Ectodermal cell (in vitro differentiated cells): ENCODE results near the gene SOS1.

ENCODE experiments used
- H3K27ac ChIP-seq: 2 replicates; pipeline ENCODE4 v1.7.0; 2013; ENCODE audit warnings: mild to moderate bottlenecking, low read depth, low read length; ENCODE audit not compliant: insufficient read depth, poor library complexity, severe bottlenecking
- H3K27me3 ChIP-seq: 2 replicates; pipeline ENCODE4 v1.7.0; 2013; ENCODE audit warnings: mild to moderate bottlenecking, low read length; ENCODE audit not compliant: insufficient read depth, control insufficient read depth, poor library complexity, severe bottlenecking
- H3K36me3 ChIP-seq: one replicate; pipeline ENCODE4 v1.7.0; 2013; ENCODE audit warnings: low read length; ENCODE audit not compliant: control insufficient read depth, insufficient read depth
- H3K4me1 ChIP-seq: one replicate; pipeline ENCODE4 v1.7.0; 2013; ENCODE audit warnings: low read length; ENCODE audit not compliant: control insufficient read depth, insufficient read depth
- H3K4me3 ChIP-seq: 2 replicates; pipeline ENCODE4 v1.7.0; 2013; ENCODE audit warnings: low read depth, low read length, control low read depth; ENCODE audit not compliant: insufficient read depth
- H3K9me3 ChIP-seq: 2 replicates; pipeline ENCODE4 v1.7.0; 2013; ENCODE audit warnings: mild to moderate bottlenecking, low read length, moderate library complexity; ENCODE audit not compliant: control insufficient read depth
- WGBS, 2 experiments: methylation state at CpG; one replicate each; pipeline ENCODE4 v1.1.7; 2013; ENCODE audit warnings: missing lambda C conversion rate in 2 of 2; 5-methylcytosine and 5-hydroxymethylcytosine counted together

The SOS1 gene

GRCh38 chr2:39039072-39039471, 81.8 kb downstream of the SOS1 start:
- H3K27me3 ChIP-seq: no peaks in the 10 kb centered on the region
- H3K27ac ChIP-seq: no peak overlapping the region
- no peak overlapping the region for H3K4me3 ChIP-seq
- 94 to 100% methylated on average over 1 to 2 of the region's 2 CpGs for whole genome bisulfite sequencing, 2 experiments
- H3K36me3 ChIP-seq: no peaks in the 10 kb centered on the region
- H3K9me3 ChIP-seq: no peaks in the 10 kb centered on the region
- H3K4me1 ChIP-seq: no peaks in the 10 kb centered on the region

- Histone ChIP-seq H3K4me1 (no peaks in the 10 kb centered on the region), H3K9me3 (no peaks in the 10 kb centered on the region), H3K27ac (no peak overlapping the region), H3K36me3 (no peaks in the 10 kb centered on the region), H3K4me3 (no peak overlapping the region), H3K27me3 (no peaks in the 10 kb centered on the region)
These were observed 86.9 kb downstream of the SOS1 start for GRCh38 chr2:39033980-39034379.

- Histone ChIP-seq H3K9me3 (no peaks in the 10 kb centered on the region), H3K36me3 (peaks cover 2% of the 10 kb centered on the region)
These were observed 93.4 kb downstream of the SOS1 start for GRCh38 chr2:39027421-39027820.

GRCh38 chr2:39024833-39025232, 96.0 kb downstream of the SOS1 start:
- Histone ChIP-seq H3K27me3 (no peaks in the 10 kb centered on the region), H3K27ac (no peak overlapping the region), H3K36me3 (peaks cover 3% of the 10 kb centered on the region), H3K4me1 (no peaks in the 10 kb centered on the region), H3K4me3 (no peak overlapping the region), H3K9me3 (no peaks in the 10 kb centered on the region)
- WGBS, 2 experiments: 86 to 97% methylated on average over 1 to 4 of the region's 4 CpGs

More at GRCh38 chr2:39027421-39027820, 93.4 kb downstream of the SOS1 start:
- no peak overlapping the region for H3K27ac ChIP-seq
- no peaks in the 10 kb centered on the region for H3K27me3 ChIP-seq
- no peaks in the 10 kb centered on the region for H3K4me1 ChIP-seq
- no peak overlapping the region for H3K4me3 ChIP-seq

GRCh38 chr2:39023649-39024048, 97.2 kb downstream of the SOS1 start:
- Histone ChIP-seq H3K4me1 (no peaks in the 10 kb centered on the region), H3K4me3 (no peak overlapping the region), H3K27ac (no peak overlapping the region), H3K27me3 (no peaks in the 10 kb centered on the region), H3K36me3 (peaks cover 3% of the 10 kb centered on the region), H3K9me3 (no peaks in the 10 kb centered on the region)
- 84 to 91% methylated on average over 3 of the region's 3 CpGs for WGBS, 2 experiments

GRCh38 chr2:39022642-39023235, 98.1 kb downstream of the SOS1 start:
- Histone ChIP-seq H3K27ac (no peak overlapping the region), H3K9me3 (no peaks in the 10 kb centered on the region), H3K27me3 (no peaks in the 10 kb centered on the region), H3K4me1 (no peaks in the 10 kb centered on the region), H3K36me3 (peaks cover 3% of the 10 kb centered on the region), H3K4me3 (no peak overlapping the region)
- 94 to 95% methylated on average over 5 to 6 of the region's 6 CpGs for WGBS, 2 experiments

- no peaks in the 10 kb centered on the region for H3K9me3 ChIP-seq
- no peak overlapping the region for H3K4me3 ChIP-seq
- H3K36me3 ChIP-seq: peaks cover 3% of the 10 kb centered on the region
- no peak overlapping the region for H3K27ac ChIP-seq
- no peaks in the 10 kb centered on the region for H3K4me1 ChIP-seq
- no peaks in the 10 kb centered on the region for H3K27me3 ChIP-seq
These were observed 100.5 kb downstream of the SOS1 start for GRCh38 chr2:39020383-39020782.

GRCh38 chr2:39018638-39019037, 102.2 kb downstream of the SOS1 start:
- WGBS, 2 experiments: 97 to 100% methylated on average over 3 of the region's 4 CpGs
- Histone ChIP-seq H3K4me1 (no peaks in the 10 kb centered on the region), H3K9me3 (no peaks in the 10 kb centered on the region), H3K36me3 (peaks cover 3% of the 10 kb centered on the region), H3K27ac (no peak overlapping the region), H3K4me3 (no peak overlapping the region), H3K27me3 (no peaks in the 10 kb centered on the region)

GRCh38 chr2:39017334-39017733, 103.5 kb downstream of the SOS1 start:
- Histone ChIP-seq H3K27ac (no peak overlapping the region), H3K9me3 (no peaks in the 10 kb centered on the region), H3K4me1 (no peaks in the 10 kb centered on the region), H3K4me3 (no peak overlapping the region), H3K36me3 (peaks cover under 1% of the 10 kb centered on the region), H3K27me3 (no peaks in the 10 kb centered on the region)

- Histone ChIP-seq H3K27ac (no peak overlapping the region), H3K27me3 (no peaks in the 10 kb centered on the region), H3K4me1 (no peaks in the 10 kb centered on the region), H3K9me3 (no peaks in the 10 kb centered on the region), H3K4me3 (no peak overlapping the region), H3K36me3 (no peaks in the 10 kb centered on the region)
- WGBS, 2 experiments: 40 to 43% methylated on average over 1 of the region's 1 CpG
These were observed 105.4 kb downstream of the SOS1 start for GRCh38 chr2:39015424-39015823.

- Histone ChIP-seq H3K4me3 (no peak overlapping the region), H3K9me3 (no peaks in the 10 kb centered on the region), H3K36me3 (peaks cover 5% of the 10 kb centered on the region), H3K27me3 (no peaks in the 10 kb centered on the region), H3K4me1 (no peaks in the 10 kb centered on the region), H3K27ac (no peak overlapping the region)
- WGBS, 2 experiments: 90 to 100% methylated on average over 1 of the region's 3 CpGs
These were observed 107.0 kb downstream of the SOS1 start for GRCh38 chr2:39013871-39014270.
